Brain microvascular endothelial cell (primary cell): ENCODE results near the gene POMP.

ENCODE experiments used
- DNase-seq: peaks from one replicate; pipeline ENCODE4 v3.0.0-alpha.2; 2020
- H3K27ac ChIP-seq: fragments of 250-450 bp; sonication (Bioruptor Pico); 2 replicates; pipeline ENCODE4 v1.5.1; 2020; ENCODE audit warnings: mild to moderate bottlenecking, moderate library complexity
- H3K27me3 ChIP-seq: fragments of 250-450 bp; sonication (Bioruptor Pico); replicated peaks from 2 replicates; pipeline ENCODE4 v1.5.1; 2020; ENCODE audit warnings: mild to moderate bottlenecking
- H3K36me3 ChIP-seq: fragments of 250-450 bp; sonication (Bioruptor Pico); replicated peaks from 2 replicates; pipeline ENCODE4 v1.5.1; 2020; ENCODE audit warnings: mild to moderate bottlenecking
- H3K4me3 ChIP-seq: 2 replicates; pipeline ENCODE4 v1.5.1; 2011; ENCODE audit warnings: low read depth, mild to moderate bottlenecking, control low read depth, low read length, moderate library complexity
- in situ Hi-C: cut with HindIII; loops from 2 replicates; pipeline ENCODE4 v1.10.0; 2017; ENCODE audit warnings: low sequenced_read_pairs, low pct_ligation_motif_present
- TF ChIP-seq, protein P1 (sequence below): IDR thresholded peaks from 2 replicates; pipeline ENCODE4 v1.5.1; 2011; ENCODE audit warnings: low read depth, mild to moderate bottlenecking, moderate library complexity, low read length, control low read depth, inconsistent platforms; ENCODE audit errors: missing control alignments

The POMP gene

DNA sequence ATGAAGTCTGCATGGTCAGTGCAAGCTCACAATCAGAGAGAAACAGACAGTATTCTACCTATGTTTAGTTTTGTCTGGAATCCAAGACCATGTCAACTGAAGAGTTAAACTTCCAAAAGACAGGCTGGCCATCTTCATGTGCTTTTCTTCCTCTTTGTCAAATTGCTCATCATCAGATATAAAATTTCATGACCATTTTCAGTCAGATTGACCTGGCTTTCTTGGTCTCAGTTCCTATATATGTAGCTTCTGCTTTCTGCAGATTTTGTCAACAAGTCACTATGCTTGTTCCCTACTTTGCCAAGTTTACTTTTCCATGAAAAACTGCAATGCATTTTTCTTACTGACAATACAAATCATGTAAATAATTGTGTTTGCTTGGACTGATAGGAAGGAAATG is 46.0 kb downstream of the POMP start:
- H3K4me3 ChIP-seq, result no peak overlapping the region
- DNase-seq, result no peak
- in situ Hi-C loops, result no loop called here
- peaks cover 9% of the 10 kb centered on the region for H3K36me3 ChIP-seq
- H3K27me3 ChIP-seq, result no peaks in the 10 kb centered on the region
- TF ChIP-seq, protein P1, sequence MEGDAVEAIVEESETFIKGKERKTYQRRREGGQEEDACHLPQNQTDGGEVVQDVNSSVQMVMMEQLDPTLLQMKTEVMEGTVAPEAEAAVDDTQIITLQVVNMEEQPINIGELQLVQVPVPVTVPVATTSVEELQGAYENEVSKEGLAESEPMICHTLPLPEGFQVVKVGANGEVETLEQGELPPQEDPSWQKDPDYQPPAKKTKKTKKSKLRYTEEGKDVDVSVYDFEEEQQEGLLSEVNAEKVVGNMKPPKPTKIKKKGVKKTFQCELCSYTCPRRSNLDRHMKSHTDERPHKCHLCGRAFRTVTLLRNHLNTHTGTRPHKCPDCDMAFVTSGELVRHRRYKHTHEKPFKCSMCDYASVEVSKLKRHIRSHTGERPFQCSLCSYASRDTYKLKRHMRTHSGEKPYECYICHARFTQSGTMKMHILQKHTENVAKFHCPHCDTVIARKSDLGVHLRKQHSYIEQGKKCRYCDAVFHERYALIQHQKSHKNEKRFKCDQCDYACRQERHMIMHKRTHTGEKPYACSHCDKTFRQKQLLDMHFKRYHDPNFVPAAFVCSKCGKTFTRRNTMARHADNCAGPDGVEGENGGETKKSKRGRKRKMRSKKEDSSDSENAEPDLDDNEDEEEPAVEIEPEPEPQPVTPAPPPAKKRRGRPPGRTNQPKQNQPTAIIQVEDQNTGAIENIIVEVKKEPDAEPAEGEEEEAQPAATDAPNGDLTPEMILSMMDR, result no peak
- no peak overlapping the region for H3K27ac ChIP-seq

DNA sequence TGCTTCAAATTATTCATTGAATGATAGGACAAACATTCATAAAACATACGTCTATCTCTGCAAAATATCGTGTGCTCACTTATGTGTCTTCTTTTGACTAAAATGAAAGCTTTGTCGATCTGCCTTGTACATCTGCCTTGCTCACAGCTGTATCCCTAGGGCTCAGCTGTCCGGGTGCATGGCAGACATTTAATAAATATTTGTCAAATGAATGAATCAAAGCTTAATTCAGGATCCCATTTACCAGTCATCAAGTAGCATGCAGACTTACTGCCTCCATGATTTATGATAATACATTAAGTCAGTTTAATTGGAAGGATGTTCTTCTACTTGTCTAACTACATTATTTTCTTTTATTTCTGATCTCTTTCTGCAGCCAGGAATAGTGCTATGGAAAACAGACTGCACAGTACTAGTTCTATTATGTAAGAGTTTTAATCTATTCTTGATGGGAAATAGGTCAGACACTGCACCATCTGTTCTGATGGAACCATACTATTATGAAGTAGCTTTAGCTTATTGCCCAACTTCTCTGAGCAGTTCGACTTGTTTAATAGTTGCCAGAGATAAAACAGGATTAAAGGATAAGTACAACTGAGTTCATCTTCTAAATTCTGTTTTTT is 46.6 kb downstream of the POMP start:
- no peaks in the 10 kb centered on the region for H3K27me3 ChIP-seq
- no peak overlapping the region for H3K27ac ChIP-seq
- H3K36me3 ChIP-seq, result peaks cover 9% of the 10 kb centered on the region
- no peak for DNase-seq
- H3K4me3 ChIP-seq, result no peak overlapping the region
- in situ Hi-C loops, result no loop called here
- TF ChIP-seq, protein P1, result no peak

DNA sequence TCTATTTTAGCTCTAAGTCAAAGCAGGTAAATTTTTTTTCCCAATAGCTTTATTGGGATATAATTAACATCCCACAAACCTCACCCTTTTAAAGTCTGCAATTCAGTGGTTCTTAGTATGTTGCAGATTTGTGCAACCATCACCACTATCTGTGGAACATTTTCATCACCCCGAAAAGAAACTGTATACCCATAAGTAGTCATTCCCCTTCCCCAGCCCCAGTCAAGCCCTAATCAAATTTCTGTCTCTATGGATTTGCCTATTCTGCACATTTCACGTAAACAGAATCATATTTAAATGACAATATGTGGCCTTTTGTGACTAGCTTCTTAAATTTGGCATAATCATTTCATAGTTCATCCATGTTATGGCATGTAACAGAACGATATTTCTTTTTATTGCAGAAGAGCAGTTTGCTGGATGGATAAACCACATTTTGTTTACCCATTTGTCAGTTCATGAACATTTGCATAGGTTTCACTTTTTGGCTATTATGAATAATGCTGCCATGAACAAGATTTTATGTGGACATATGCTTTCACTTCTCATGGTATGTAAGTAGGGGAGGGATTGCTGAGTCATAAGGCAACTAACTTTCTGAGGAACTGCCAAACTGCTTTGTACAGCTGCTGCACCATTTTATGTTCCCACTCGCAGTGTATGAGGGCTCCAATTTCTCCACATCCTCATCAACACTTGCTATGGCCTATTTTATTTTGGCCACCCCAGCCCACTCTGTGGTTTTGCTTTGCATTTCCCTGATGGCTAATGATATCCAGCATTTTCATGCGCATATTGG is 48.9 kb downstream of the POMP start:
- Histone ChIP-seq H3K27ac (peak overlapping the region; percentile 49), H3K36me3 (peaks cover 10% of the 10 kb centered on the region), H3K4me3 (no peak overlapping the region), H3K27me3 (no peaks in the 10 kb centered on the region)
- peak; percentile 63 for DNase-seq
- in situ Hi-C loops, result no loop called here
- TF ChIP-seq, protein P1, result no peak

- DNase-seq, result no peak
- no peak overlapping the region for H3K4me3 ChIP-seq
- peaks cover 12% of the 10 kb centered on the region for H3K36me3 ChIP-seq
- H3K27me3 ChIP-seq, result no peaks in the 10 kb centered on the region
- in situ Hi-C loops, result no loop called here
- no peak overlapping the region for H3K27ac ChIP-seq
- TF ChIP-seq, protein P1, result no peak
Observed at GRCh38 chr13:28710161-28710560, 51.2 kb downstream of the POMP start.

- H3K27me3 ChIP-seq, result no peaks in the 10 kb centered on the region
- peaks cover 6% of the 10 kb centered on the region for H3K36me3 ChIP-seq
- no peak for DNase-seq
- TF ChIP-seq, protein P1, result no peak
- in situ Hi-C loops, result no loop called here
- H3K4me3 ChIP-seq, result no peak overlapping the region
- no peak overlapping the region for H3K27ac ChIP-seq
Observed at GRCh38 chr13:28714651-28715050, 55.7 kb downstream of the POMP start.
